22Rv1 (cell line): ENCODE measurements around the gene PRR15.

Experiments
- ZFX ChIP-seq: fragments of 450-650 bp; IDR thresholded peaks from 2 replicates; pipeline ENCODE4 v1.6.1; 2017; ENCODE audit warnings: antibody characterized with exemption, borderline replicate concordance
- TF ChIP-seq, protein P1 (sequence below): fragments of 450-650 bp; IDR thresholded peaks from 2 replicates; pipeline ENCODE4 v1.5.1; 2017; ENCODE audit warnings: mild to moderate bottlenecking

DNA sequence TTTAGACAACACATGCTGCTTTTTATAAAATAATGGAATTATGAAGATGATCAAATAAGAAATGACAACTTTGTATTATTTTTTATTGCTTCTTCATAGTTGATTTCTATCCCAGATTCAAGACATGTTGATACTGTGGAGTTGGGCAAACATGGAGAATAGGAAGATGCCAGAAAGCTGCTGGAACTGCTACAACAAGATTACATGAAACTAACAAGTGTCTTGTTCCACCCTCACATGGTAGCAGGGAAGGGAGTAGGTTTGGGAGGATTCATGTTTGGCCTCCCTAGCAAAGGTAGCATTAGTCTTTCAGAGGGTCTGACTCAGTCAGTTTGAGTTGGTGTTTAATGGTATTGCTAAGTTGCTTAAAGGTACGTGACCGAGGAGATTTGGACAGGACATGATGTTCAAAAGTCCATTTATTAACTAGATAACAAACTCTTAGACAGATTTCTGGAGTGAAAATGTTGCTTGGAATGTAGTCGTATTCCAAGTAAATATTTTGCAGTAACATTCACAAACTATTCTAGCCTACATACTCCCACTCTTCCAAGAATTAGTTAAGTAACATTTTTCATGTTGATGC is 33.1 kb downstream of the PRR15 start:
- TF ChIP-seq, protein P1, sequence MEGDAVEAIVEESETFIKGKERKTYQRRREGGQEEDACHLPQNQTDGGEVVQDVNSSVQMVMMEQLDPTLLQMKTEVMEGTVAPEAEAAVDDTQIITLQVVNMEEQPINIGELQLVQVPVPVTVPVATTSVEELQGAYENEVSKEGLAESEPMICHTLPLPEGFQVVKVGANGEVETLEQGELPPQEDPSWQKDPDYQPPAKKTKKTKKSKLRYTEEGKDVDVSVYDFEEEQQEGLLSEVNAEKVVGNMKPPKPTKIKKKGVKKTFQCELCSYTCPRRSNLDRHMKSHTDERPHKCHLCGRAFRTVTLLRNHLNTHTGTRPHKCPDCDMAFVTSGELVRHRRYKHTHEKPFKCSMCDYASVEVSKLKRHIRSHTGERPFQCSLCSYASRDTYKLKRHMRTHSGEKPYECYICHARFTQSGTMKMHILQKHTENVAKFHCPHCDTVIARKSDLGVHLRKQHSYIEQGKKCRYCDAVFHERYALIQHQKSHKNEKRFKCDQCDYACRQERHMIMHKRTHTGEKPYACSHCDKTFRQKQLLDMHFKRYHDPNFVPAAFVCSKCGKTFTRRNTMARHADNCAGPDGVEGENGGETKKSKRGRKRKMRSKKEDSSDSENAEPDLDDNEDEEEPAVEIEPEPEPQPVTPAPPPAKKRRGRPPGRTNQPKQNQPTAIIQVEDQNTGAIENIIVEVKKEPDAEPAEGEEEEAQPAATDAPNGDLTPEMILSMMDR: no peak
- no peak for TF ChIP-seq ZFX
